Effector memory CD4-positive, alpha-beta T cell (primary cell): ENCODE measurements around the gene SCYGR1.
"Not testable (repeated sequence)": the region's sequence is repeated elsewhere in the genome, so short reads cannot be mapped to it uniquely, and the experiment has no call there.

ENCODE experiments used
- DNase-seq, 3 donors: peaks; one replicate each; pipeline ENCODE4 v3.0.0-alpha.2; 2020
- H3K27ac ChIP-seq: 2 replicates; pipeline ENCODE4 v1.7.0; 2013; ENCODE audit warnings: mild to moderate bottlenecking, low read length, moderate library complexity; ENCODE audit not compliant: insufficient read depth, poor library complexity, severe bottlenecking
- H3K27me3 ChIP-seq: replicated peaks from 2 replicates; pipeline ENCODE4 v1.7.0; 2013; ENCODE audit warnings: mild to moderate bottlenecking, low read length; ENCODE audit not compliant: insufficient read depth, control insufficient read depth, poor library complexity, severe bottlenecking
- H3K36me3 ChIP-seq: 2 replicates; pipeline ENCODE4 v1.7.0; 2013; ENCODE audit warnings: mild to moderate bottlenecking, low read length, moderate library complexity; ENCODE audit not compliant: control insufficient read depth, insufficient read depth
- H3K4me1 ChIP-seq: 2 replicates; pipeline ENCODE4 v1.7.0; 2013; ENCODE audit warnings: low read length, mild to moderate bottlenecking; ENCODE audit not compliant: control insufficient read depth, insufficient read depth, poor library complexity, severe bottlenecking
- H3K4me3 ChIP-seq: 2 replicates; pipeline ENCODE4 v1.7.0; 2013; ENCODE audit warnings: low read length, low read depth, mild to moderate bottlenecking; ENCODE audit not compliant: insufficient read depth, poor library complexity, severe bottlenecking
- H3K9me3 ChIP-seq: 2 replicates; pipeline ENCODE4 v1.7.0; 2013; ENCODE audit warnings: mild to moderate bottlenecking, low read length, moderate library complexity; ENCODE audit not compliant: control insufficient read depth

The SCYGR1 gene

DNA sequence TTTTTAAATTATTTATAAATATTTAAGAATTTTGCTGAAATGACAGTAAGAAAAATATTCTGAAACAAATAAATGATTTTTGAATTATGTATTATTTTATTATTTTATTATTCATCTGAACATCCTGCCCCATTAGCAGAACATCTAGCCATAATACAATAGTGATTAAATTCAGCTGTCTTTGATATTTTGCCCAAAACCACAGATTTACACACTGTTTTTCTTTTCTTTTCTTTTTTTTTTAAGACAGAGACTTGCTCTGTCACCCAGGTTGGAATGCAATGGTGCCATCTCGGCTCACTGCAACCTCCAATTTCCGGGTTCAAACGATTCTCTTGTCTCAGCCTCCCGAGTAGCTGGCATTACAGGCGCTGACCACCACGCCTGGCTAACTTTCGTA, 1.9 kb upstream of the SCYGR1 start:
- H3K9me3 ChIP-seq, result no peaks in the 10 kb centered on the region
- H3K4me3 ChIP-seq, result no peak overlapping the region
- no peaks in the 10 kb centered on the region for H3K36me3 ChIP-seq
- H3K27ac ChIP-seq, result no peak overlapping the region
- H3K4me1 ChIP-seq, result no peaks in the 10 kb centered on the region
- H3K27me3 ChIP-seq, result no peaks in the 10 kb centered on the region
- no peak for DNase-seq

DNA sequence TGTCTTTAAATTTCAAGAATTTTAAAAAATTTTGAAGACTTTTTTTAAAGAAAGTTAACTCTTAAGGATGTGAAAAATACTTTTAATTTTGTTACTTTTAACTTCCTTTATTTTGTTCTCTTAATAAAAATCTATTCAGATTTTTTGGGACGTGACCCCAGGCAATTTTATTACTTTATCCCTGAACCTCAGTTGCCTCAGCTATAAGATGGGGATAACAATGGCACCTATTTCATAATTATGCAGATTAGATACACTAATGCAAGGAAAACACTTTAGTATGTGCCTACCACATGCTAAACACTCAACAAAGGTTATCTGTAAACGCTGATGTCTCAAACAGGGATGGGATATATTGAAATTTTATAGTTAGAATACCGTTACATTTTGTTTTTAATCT, 1.5 kb upstream of the SCYGR1 start:
- no peak for DNase-seq
- Histone ChIP-seq H3K4me1 (no peaks in the 10 kb centered on the region), H3K27ac (no peak overlapping the region), H3K36me3 (no peaks in the 10 kb centered on the region), H3K4me3 (no peak overlapping the region), H3K27me3 (no peaks in the 10 kb centered on the region), H3K9me3 (no peaks in the 10 kb centered on the region)

DNA sequence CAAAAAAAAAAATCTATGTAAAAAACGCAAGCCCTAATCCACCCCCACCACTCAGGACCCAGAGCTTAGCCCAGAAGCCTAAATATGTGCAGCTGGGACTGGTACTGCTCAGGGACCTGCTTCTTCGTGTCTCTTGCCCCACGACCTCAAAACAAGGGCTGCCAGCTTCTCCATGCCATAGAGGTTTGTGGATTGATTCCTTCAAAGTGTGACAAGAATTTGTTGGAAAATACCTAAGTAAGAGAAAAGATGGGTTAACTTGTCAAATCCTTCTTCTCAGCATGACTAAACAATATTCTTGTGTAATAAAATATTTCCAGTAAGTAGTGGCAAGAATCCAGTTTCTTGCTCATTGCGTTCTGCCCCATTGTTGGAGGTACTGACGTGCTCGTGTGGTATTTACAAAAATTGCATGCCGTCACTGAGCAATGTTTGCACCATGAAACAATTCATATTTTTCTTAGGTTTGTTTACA, 825 bp upstream of the SCYGR1 start:
- Histone ChIP-seq H3K4me1 (no peaks in the 10 kb centered on the region), H3K27me3 (no peaks in the 10 kb centered on the region), H3K27ac (no peak overlapping the region), H3K4me3 (no peak overlapping the region), H3K9me3 (no peaks in the 10 kb centered on the region), H3K36me3 (no peaks in the 10 kb centered on the region)
- no peak for DNase-seq

DNA sequence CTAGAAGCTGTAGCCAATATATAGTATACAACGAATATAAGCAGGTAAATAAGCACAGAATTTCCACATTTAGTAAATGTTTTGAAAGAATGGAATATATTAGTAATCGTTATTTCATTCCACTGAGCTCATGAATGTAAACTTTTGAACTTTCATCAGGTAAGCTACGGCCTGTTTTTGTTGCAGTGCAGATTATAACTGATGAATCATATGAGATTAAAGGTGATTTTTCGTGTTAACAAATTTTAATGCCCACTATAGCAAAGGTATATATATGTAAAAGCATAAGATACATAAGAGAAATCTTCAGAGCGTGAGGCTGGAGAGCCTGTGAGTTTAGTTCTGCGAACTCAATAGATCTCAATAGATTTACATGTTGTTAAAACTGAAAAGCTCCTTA, 1.1 kb downstream of the SCYGR1 start:
- Histone ChIP-seq H3K4me3 (no peak overlapping the region), H3K9me3 (no peaks in the 10 kb centered on the region), H3K27me3 (no peaks in the 10 kb centered on the region), H3K27ac (no peak overlapping the region), H3K4me1 (no peaks in the 10 kb centered on the region), H3K36me3 (no peaks in the 10 kb centered on the region)
- no peak for DNase-seq

DNA sequence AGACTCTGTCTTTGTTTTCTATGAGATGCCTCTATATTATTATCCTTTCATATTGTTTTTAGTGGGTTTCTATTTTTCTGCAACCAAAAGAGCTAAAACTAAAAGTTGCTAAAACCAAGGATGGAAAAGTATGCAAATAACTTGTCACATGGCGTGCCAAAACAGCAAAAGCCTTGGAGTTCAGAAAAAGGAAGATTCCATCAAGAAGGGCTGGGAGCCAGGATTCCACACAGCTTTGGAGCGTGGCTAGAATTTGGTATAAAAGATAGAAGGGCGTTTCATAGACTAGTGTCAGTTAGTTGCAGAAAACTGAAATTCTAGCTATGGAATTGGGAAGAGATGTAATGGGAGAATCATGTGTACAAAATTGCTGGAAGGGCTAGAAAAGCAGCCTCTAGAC, 4.1 kb downstream of the SCYGR1 start:
- no peaks in the 10 kb centered on the region for H3K27me3 ChIP-seq
- H3K27ac ChIP-seq, result no peak overlapping the region
- no peaks in the 10 kb centered on the region for H3K9me3 ChIP-seq
- no peaks in the 10 kb centered on the region for H3K36me3 ChIP-seq
- DNase-seq, result no peak
- no peaks in the 10 kb centered on the region for H3K4me1 ChIP-seq
- H3K4me3 ChIP-seq, result no peak overlapping the region

DNA sequence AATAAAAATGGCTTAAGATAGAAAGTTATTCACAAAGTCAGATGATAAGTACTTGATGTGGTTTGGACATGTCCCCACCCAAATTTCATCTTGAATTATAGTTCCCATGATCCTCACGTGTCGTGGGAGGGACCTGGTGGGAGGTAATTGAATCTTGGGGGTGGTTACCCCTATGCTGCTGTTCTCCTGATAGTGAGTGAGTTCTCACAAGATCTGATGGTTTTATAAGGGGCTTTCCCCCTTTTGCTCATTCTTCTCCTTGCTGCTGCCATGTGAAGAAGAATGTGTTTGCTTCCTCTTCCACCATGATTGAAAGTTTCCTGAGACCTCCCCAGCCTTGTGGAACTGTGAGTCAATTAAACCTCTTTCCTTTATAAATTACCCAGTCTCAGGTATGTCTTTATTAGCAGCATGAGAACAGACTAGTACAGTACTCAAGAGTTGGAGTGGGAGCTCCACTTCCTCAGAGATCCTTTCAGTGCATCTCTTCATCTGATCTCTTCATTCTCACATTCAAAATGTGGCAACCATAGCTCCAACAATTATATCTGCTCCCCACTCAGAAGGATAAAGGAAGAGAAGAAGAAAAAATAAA, 5.4 kb downstream of the SCYGR1 start:
- not testable (repeated sequence) for H3K4me1 ChIP-seq, H3K4me3 ChIP-seq, H3K27ac ChIP-seq, DNase-seq, H3K36me3 ChIP-seq, H3K27me3 ChIP-seq, H3K9me3 ChIP-seq

DNA sequence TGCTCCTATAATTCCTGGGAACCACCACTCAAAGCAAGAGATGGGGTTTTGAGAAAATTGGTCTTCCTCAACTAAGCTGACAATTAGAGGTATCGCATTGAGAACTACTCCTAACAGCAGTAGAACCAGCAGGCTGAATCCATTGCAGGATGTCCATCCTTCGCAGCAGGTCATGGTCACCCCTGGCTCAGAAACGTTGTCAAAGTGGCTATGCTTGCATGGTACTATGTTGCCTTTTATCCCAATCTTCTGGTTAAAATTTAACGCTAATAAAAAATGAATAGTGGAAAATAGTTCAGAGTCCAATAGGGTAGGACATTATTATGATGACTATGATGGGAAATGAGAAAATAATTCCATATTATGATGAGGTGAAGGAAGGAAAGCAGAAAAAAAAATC, 8.7 kb downstream of the SCYGR1 start, which contains the start of gene TM4SF20:
TSS of gene TM4SF20 (minus strand) at position 212 of the 400 bp plus-strand sequence. CDS start at position 174, 38 bp downstream.
- H3K4me1 ChIP-seq, result no peaks in the 10 kb centered on the region
- no peak within 1 kb of the TSS for H3K4me3 ChIP-seq
- no peak for DNase-seq
- no peaks in the 10 kb centered on the region for H3K36me3 ChIP-seq
- no peaks in the 10 kb centered on the region for H3K9me3 ChIP-seq
- H3K27ac ChIP-seq, result no peak within 1 kb of the TSS
- H3K27me3 ChIP-seq, result no peaks in the 10 kb centered on the region

DNA sequence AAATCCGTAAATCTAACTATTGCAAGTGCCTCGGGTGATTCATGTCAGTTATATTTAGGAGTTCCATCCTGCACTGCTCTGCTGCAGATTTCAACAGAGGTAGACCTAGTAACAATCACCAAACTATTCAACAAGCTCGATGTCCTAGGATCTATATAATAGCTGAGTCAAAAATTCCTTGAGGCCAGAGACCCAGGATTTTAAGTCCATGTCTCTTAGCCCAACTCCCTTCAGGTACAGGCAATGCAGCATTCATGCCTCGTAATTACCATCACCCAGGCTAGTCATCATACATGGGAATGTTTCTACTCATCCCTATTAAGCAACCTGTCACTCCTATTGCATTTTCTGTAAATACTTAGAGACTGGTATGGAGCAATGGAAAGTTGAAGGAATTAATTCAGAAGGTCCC, 9.4 kb downstream of the SCYGR1 start:
- Histone ChIP-seq H3K4me3 (no peak overlapping the region), H3K36me3 (no peaks in the 10 kb centered on the region), H3K27me3 (no peaks in the 10 kb centered on the region), H3K4me1 (no peaks in the 10 kb centered on the region), H3K9me3 (no peaks in the 10 kb centered on the region), H3K27ac (no peak overlapping the region)
- DNase-seq, result no peak

DNA sequence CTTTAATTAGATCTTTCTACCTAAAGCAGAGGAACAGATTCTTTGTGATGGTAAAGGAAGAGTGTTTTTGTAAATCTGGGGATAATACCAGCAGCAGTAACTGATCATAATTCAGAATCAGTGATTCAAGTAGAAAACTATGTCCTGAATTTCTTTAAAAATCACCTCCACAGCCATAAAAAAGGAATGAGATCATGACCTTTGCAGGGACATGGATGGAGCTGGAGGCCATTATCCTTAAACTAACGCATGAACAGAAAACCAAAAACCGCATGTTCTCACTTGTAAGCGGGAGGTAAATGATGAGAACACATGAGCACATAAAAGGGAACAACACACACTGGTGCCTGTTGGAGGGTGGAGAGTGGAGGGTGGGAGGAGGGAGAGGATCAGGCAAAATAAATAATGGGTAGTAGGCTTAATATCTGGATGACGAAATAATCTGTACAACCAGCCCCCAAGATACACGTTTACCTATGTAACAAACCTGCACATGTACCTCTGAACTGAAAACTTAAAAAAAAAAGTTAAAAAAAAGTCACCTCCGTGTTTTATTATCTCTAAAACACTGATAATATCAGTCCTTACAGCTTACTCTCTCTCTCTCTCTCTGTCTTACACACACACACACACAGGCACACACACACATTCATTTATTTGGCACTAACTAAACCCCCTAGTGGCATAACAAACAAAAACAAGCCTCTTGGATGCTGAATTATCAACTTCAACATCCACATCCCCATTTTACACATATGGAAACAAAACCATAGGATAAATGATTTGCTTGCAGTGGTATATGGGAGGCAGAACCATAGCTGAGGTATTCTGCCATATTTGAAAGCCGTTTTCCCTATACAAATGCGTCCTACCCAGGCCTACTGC, 10.0 kb downstream of the SCYGR1 start:
- no peaks in the 10 kb centered on the region for H3K4me1 ChIP-seq
- H3K36me3 ChIP-seq, result no peaks in the 10 kb centered on the region
- no peak for DNase-seq
- H3K27ac ChIP-seq, result no peak overlapping the region
- no peak overlapping the region for H3K4me3 ChIP-seq
- no peaks in the 10 kb centered on the region for H3K9me3 ChIP-seq
- no peaks in the 10 kb centered on the region for H3K27me3 ChIP-seq

DNA sequence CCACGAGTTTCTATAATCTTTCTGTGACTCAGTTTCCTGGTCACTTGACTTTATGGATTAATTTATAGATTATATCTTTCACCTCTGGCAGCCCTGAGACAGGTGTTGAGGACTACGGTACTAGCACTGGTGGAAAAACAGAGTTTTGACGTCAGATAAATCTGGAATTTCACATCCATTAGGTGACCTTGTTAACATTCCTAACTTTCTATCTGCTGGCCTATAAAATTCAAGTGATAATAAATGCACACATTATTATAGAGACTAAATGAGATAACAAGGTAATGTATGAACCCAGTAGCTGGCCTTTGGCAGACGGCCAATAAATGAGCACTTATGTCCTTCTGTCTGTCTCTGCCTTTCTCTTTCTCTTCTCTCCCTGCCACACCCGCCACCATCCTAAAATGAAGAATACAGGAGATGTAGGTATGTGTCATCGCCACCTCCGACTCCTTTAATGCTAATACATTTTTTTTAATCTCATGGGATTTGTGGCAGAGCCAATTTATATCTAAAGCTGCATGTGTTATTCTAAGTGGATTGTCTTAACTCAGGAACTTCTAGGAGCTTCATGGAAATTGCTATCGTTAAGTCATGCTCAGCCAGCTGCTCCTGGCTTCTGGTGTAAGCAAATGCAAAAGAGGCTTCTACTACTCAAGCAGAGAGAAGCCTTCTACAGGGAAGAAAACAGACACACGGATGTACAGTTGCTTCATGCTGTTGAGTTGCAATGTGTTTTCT, 10.9 kb downstream of the SCYGR1 start:
- DNase-seq, result no peak
- H3K4me3 ChIP-seq, result no peak overlapping the region
- H3K27me3 ChIP-seq, result no peaks in the 10 kb centered on the region
- H3K4me1 ChIP-seq, result no peaks in the 10 kb centered on the region
- H3K27ac ChIP-seq, result no peak overlapping the region
- no peaks in the 10 kb centered on the region for H3K36me3 ChIP-seq
- no peaks in the 10 kb centered on the region for H3K9me3 ChIP-seq
